ENCODE data around the gene FIP1L1. TPM values are rescaled to one million over a fixed set of nuclear protein-coding genes. Genes with fewer than 3 reads are reported as not detected.
A peak's percentile ranks its signal among the peaks of the same experiment; 100 is the strongest.
"Not testable (repeated sequence)": the region's sequence is repeated elsewhere in the genome, so short reads cannot be mapped to it uniquely, and the experiment has no call there.

Gene FIP1L1
- polyA plus RNA-seq, 3 donors, result 88.2 to 105 (median 93.1) TPM

GRCh38 chr4:53366301-53366716 lies 11.1 kb upstream of the FIP1L1 start:
- DNase-seq (ENCODE audit: extremely low read depth in 1 of 11, low read depth in 9 of 11, low spot score in 4 of 11), result no peak

GRCh38 chr4:53367721-53368120 lies 9.7 kb upstream of the FIP1L1 start:
- no peak for DNase-seq (ENCODE audit: extremely low read depth in 1 of 11, low read depth in 9 of 11, low spot score in 4 of 11)

GRCh38 chr4:53371049-53371448 lies 6.4 kb upstream of the FIP1L1 start:
- DNase-seq (ENCODE audit: extremely low read depth in 1 of 11, low read depth in 9 of 11, low spot score in 4 of 11), result no peak

- DNase-seq (ENCODE audit: extremely low read depth in 1 of 11, low read depth in 9 of 11, low spot score in 4 of 11), result no peak
Observed at GRCh38 chr4:53371843-53372521, 5.5 kb upstream of the FIP1L1 start.

- no peak for DNase-seq (ENCODE audit: extremely low read depth in 1 of 11, low read depth in 9 of 11, low spot score in 4 of 11)
Observed at GRCh38 chr4:53374777-53375258, 2.6 kb upstream of the FIP1L1 start.

- DNase-seq (ENCODE audit: extremely low read depth in 1 of 11, low read depth in 9 of 11, low spot score in 4 of 11), result no peak
Observed at GRCh38 chr4:53376900-53377299, 541 bp upstream of the FIP1L1 start.

- peak in 1 of 11 donors; percentile 17 for DNase-seq (ENCODE audit: extremely low read depth in 1 of 11, low read depth in 9 of 11, low spot score in 4 of 11)
Observed at GRCh38 chr4:53378171-53378482, 686 bp downstream of the FIP1L1 start.

GRCh38 chr4:53380221-53380620 lies 2.8 kb downstream of the FIP1L1 start:
- DNase-seq (ENCODE audit: extremely low read depth in 1 of 11, low read depth in 9 of 11, low spot score in 4 of 11), result no peak

- DNase-seq (ENCODE audit: extremely low read depth in 1 of 11, low read depth in 9 of 11, low spot score in 4 of 11), result not testable (repeated sequence)
Observed at GRCh38 chr4:53409479-53409878, 32.0 kb downstream of the FIP1L1 start.

- DNase-seq (ENCODE audit: extremely low read depth in 1 of 11, low read depth in 9 of 11, low spot score in 4 of 11), result no peak
Observed at GRCh38 chr4:53419208-53419607, 41.8 kb downstream of the FIP1L1 start.

- no peak for DNase-seq (ENCODE audit: extremely low read depth in 1 of 11, low read depth in 9 of 11, low spot score in 4 of 11)
Observed at GRCh38 chr4:53421791-53422190, 44.4 kb downstream of the FIP1L1 start.

GRCh38 chr4:53422367-53422766 lies 44.9 kb downstream of the FIP1L1 start:
- no peak for DNase-seq (ENCODE audit: extremely low read depth in 1 of 11, low read depth in 9 of 11, low spot score in 4 of 11)

- DNase-seq (ENCODE audit: extremely low read depth in 1 of 11, low read depth in 9 of 11, low spot score in 4 of 11), result no peak
Observed at GRCh38 chr4:53424280-53424679, 46.8 kb downstream of the FIP1L1 start.

GRCh38 chr4:53427366-53427765 lies 49.9 kb downstream of the FIP1L1 start:
- no peak for DNase-seq (ENCODE audit: extremely low read depth in 1 of 11, low read depth in 9 of 11, low spot score in 4 of 11)

GRCh38 chr4:53431052-53431451 lies 53.6 kb downstream of the FIP1L1 start:
- DNase-seq (ENCODE audit: extremely low read depth in 1 of 11, low read depth in 9 of 11, low spot score in 4 of 11), result no peak

- DNase-seq (ENCODE audit: extremely low read depth in 1 of 11, low read depth in 9 of 11, low spot score in 4 of 11), result no peak
Observed at GRCh38 chr4:53432528-53433424, 55.3 kb downstream of the FIP1L1 start.

GRCh38 chr4:53436251-53436650 lies 58.8 kb downstream of the FIP1L1 start:
- DNase-seq (ENCODE audit: extremely low read depth in 1 of 11, low read depth in 9 of 11, low spot score in 4 of 11), result no peak

- no peak for DNase-seq (ENCODE audit: extremely low read depth in 1 of 11, low read depth in 9 of 11, low spot score in 4 of 11)
Observed at GRCh38 chr4:53441564-53441963, 64.1 kb downstream of the FIP1L1 start.

- no peak for DNase-seq (ENCODE audit: extremely low read depth in 1 of 11, low read depth in 9 of 11, low spot score in 4 of 11)
Observed at GRCh38 chr4:53444954-53445353, 67.5 kb downstream of the FIP1L1 start.

GRCh38 chr4:53450773-53451172 lies 73.3 kb downstream of the FIP1L1 start:
- DNase-seq (ENCODE audit: extremely low read depth in 1 of 11, low read depth in 9 of 11, low spot score in 4 of 11), result no peak

All from renal cortex interstitium (tissue), 11 donors.